ENCODE data around the gene CDS2.
A peak's percentile ranks its signal among the peaks of the same experiment; 100 is the strongest.

CDS2 gene

GRCh38 chr20:5220321-5221060 lies 93.7 kb downstream of the CDS2 start:
- no peaks in the 10 kb centered on the region for H3K79me2 ChIP-seq (ENCODE audit: insufficient read depth, low read length)
- no peaks in the 10 kb centered on the region for H3K9me2 ChIP-seq (replicated peaks; ENCODE audit: insufficient read depth, low read length)
- H3K27me3 ChIP-seq (ENCODE audit: low read length): no peaks in the 10 kb centered on the region
- TF ChIP-seq EZH2phosphoT487 (conservative IDR thresholded peaks at IDR 0.05; ENCODE audit: low read length) (no peak), CTCF (IDR thresholded peaks at IDR 0.05; ENCODE audit: insufficient read depth, low read length, poor library complexity, severe bottlenecking) (no peak)
- no peaks in the 10 kb centered on the region for H4K20me1 ChIP-seq (ENCODE audit: low read depth, low read length)
- no peaks in the 10 kb centered on the region for H3K9me3 ChIP-seq (ENCODE audit: insufficient read depth, low read length)
- H3K27ac ChIP-seq (ENCODE audit: low read depth, low read length): no peak overlapping the region
- no peaks in the 10 kb centered on the region for H3K36me3 ChIP-seq (ENCODE audit: low read length)
- H3K4me2 ChIP-seq (ENCODE audit: low read depth, low read length, poor library complexity, severe bottlenecking): no peak overlapping the region
- no peak overlapping the region for H3K9ac ChIP-seq (ENCODE audit: low read length)
- H2AFZ ChIP-seq (ENCODE audit: low read depth, low read length, severe bottlenecking): no peak overlapping the region
- no peak overlapping the region for H3K4me3 ChIP-seq (ENCODE audit: insufficient read depth, low read length, poor library complexity, severe bottlenecking)
- H3F3A ChIP-seq (ENCODE audit: insufficient read depth): no peaks in the 10 kb centered on the region

- H3K9ac ChIP-seq (ENCODE audit: low read length): no peak overlapping the region
- H3K9me2 ChIP-seq (replicated peaks; ENCODE audit: insufficient read depth, low read length): no peaks in the 10 kb centered on the region
- no peaks in the 10 kb centered on the region for H3K27me3 ChIP-seq (ENCODE audit: low read length)
- no peaks in the 10 kb centered on the region for H4K20me1 ChIP-seq (ENCODE audit: low read depth, low read length)
- no peak overlapping the region for H3K4me3 ChIP-seq (ENCODE audit: insufficient read depth, low read length, poor library complexity, severe bottlenecking)
- no peaks in the 10 kb centered on the region for H3F3A ChIP-seq (ENCODE audit: insufficient read depth)
- H3K79me2 ChIP-seq (ENCODE audit: insufficient read depth, low read length): no peaks in the 10 kb centered on the region
- no peaks in the 10 kb centered on the region for H3K36me3 ChIP-seq (ENCODE audit: low read length)
- H3K27ac ChIP-seq (ENCODE audit: low read depth, low read length): no peak overlapping the region
- no peak overlapping the region for H3K4me2 ChIP-seq (ENCODE audit: low read depth, low read length, poor library complexity, severe bottlenecking)
- no peak overlapping the region for H2AFZ ChIP-seq (ENCODE audit: low read depth, low read length, severe bottlenecking)
- no peak for TF ChIP-seq EZH2phosphoT487 (conservative IDR thresholded peaks at IDR 0.05; ENCODE audit: low read length)
- TF ChIP-seq CTCF (IDR thresholded peaks at IDR 0.05; ENCODE audit: insufficient read depth, low read length, poor library complexity, severe bottlenecking): no peak
- no peaks in the 10 kb centered on the region for H3K9me3 ChIP-seq (ENCODE audit: insufficient read depth, low read length)
Measured at GRCh38 chr20:5221061-5221430, 94.2 kb downstream of the CDS2 start.

- Histone ChIP-seq H2AFZ (ENCODE audit: low read depth, low read length, severe bottlenecking) (no peak overlapping the region), H3F3A (ENCODE audit: insufficient read depth) (no peaks in the 10 kb centered on the region), H3K4me2 (ENCODE audit: low read depth, low read length, poor library complexity, severe bottlenecking) (no peak overlapping the region), H3K36me3 (ENCODE audit: low read length) (no peaks in the 10 kb centered on the region), H3K4me3 (ENCODE audit: insufficient read depth, low read length, poor library complexity, severe bottlenecking) (no peak overlapping the region), H3K27me3 (ENCODE audit: low read length) (no peaks in the 10 kb centered on the region), H3K9ac (ENCODE audit: low read length) (no peak overlapping the region), H4K20me1 (ENCODE audit: low read depth, low read length) (no peaks in the 10 kb centered on the region), H3K9me2 (replicated peaks; ENCODE audit: insufficient read depth, low read length) (no peaks in the 10 kb centered on the region), H3K79me2 (ENCODE audit: insufficient read depth, low read length) (no peaks in the 10 kb centered on the region), H3K9me3 (ENCODE audit: insufficient read depth, low read length) (no peaks in the 10 kb centered on the region), H3K27ac (ENCODE audit: low read depth, low read length) (no peak overlapping the region)
- peak; percentile 96 for TF ChIP-seq CTCF (IDR thresholded peaks at IDR 0.05; ENCODE audit: insufficient read depth, low read length, poor library complexity, severe bottlenecking)
- no peak for TF ChIP-seq EZH2phosphoT487 (conservative IDR thresholded peaks at IDR 0.05; ENCODE audit: low read length)
Measured at GRCh38 chr20:5222919-5223634, 96.3 kb downstream of the CDS2 start.
